ENCODE data around the gene SMYD5.

SMYD5 gene

DNA sequence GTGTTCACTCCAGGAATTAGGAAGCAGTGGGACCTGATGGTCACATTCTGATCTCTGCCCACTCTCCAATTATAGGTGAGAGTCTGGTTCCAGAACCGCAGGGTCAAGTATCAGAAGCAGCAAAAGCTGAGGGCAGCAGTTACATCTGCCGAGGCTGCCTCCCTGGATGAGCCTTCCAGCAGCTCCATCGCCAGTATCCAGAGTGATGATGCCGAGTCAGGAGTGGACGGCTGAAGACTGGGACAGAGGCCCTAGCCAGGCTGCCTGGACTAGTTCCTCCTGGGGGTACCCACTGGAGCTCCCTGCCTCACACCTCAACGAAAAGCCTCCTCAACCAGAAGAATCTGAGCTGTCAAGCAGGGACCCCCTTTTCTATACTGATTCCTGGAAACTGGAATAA is 3.3 kb upstream of the SMYD5 start:
- DNase-seq (ENCODE audit: extremely low read depth, low read depth) = no peak
- TF ChIP-seq, protein P1, sequence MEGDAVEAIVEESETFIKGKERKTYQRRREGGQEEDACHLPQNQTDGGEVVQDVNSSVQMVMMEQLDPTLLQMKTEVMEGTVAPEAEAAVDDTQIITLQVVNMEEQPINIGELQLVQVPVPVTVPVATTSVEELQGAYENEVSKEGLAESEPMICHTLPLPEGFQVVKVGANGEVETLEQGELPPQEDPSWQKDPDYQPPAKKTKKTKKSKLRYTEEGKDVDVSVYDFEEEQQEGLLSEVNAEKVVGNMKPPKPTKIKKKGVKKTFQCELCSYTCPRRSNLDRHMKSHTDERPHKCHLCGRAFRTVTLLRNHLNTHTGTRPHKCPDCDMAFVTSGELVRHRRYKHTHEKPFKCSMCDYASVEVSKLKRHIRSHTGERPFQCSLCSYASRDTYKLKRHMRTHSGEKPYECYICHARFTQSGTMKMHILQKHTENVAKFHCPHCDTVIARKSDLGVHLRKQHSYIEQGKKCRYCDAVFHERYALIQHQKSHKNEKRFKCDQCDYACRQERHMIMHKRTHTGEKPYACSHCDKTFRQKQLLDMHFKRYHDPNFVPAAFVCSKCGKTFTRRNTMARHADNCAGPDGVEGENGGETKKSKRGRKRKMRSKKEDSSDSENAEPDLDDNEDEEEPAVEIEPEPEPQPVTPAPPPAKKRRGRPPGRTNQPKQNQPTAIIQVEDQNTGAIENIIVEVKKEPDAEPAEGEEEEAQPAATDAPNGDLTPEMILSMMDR (IDR thresholded peaks at IDR 0.05; ENCODE audit: low read depth, low read length) = no peak

DNA sequence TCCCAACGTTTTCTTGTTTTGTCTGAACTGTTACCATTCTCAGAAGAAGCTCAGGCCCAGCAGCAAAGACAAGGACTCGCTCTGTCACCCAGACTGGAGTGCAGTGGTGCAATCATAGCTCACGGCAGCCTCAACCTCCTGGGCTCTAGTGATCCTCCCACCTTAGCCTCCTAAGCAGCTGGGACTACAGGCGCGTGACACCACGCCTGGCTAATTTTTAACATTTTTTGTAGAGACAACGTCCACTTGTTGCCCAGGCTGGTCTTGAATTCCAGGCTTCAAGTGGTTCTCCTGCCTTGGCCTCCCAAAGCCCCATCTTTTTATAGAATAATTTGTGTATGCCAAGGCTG is 2.0 kb upstream of the SMYD5 start:
- TF ChIP-seq, protein P1 (IDR thresholded peaks at IDR 0.05; ENCODE audit: low read depth, low read length) = no peak
- no peak for DNase-seq (ENCODE audit: extremely low read depth, low read depth)

DNA sequence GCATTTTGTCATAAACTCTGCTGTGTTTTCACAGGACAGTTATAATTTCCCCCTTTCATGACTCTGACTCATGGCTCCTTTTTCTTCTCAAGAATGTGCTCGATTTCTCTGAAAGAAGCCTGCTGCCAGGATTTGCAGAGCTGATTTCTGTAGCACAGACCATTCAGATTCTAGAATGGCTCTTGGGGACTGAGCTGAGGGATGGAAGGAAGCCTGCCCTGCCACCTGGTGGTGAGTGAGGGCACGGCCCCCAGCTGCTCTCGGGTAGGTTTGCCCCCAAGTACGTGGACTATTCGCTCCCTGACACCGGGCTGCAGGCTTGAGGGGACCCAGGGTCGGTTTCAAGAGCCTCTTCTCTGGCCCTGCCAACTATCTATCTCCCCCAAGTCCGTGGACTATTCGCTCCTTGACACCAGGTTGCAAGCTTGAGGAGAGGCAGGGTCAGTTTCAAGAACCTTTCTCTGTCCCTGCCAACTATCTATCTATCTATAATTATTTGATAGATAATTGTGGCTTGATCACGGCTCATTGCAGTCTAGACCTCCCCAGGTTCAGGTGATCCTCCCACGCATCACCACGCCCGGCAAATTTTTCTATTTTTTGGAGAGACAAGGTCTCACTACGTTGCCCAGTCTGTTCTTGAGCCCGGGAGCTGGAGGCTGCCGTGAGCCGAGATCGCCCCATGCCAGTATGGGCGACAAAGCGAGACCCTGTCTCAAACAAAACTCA is 1.4 kb upstream of the SMYD5 start:
- TF ChIP-seq, protein P1 (IDR thresholded peaks at IDR 0.05; ENCODE audit: low read depth, low read length) = peak; percentile 97
- DNase-seq (ENCODE audit: extremely low read depth, low read depth) = peak; percentile 38

DNA sequence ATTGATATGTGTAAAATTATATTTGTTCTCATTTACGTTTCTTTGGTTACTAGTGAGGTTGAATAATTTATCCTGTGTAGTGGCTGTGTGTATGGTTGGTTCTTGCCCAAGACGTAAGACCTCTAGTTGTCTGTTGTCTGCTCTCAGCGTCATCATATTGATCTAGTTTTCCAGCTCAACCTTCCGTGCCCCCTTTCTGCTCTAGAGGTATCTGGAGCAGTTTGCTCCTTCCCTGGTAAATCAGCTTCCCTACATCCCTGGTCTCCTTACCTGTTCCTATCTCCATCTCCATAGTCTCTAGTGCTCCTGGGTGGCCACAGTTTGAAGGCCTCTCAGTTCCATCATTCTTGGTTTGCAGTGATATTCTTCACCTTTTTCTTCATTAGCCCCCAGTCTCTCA is 1.2 kb downstream of the SMYD5 start:
- DNase-seq (ENCODE audit: extremely low read depth, low read depth) = no peak
- TF ChIP-seq, protein P1 (IDR thresholded peaks at IDR 0.05; ENCODE audit: low read depth, low read length) = no peak

DNA sequence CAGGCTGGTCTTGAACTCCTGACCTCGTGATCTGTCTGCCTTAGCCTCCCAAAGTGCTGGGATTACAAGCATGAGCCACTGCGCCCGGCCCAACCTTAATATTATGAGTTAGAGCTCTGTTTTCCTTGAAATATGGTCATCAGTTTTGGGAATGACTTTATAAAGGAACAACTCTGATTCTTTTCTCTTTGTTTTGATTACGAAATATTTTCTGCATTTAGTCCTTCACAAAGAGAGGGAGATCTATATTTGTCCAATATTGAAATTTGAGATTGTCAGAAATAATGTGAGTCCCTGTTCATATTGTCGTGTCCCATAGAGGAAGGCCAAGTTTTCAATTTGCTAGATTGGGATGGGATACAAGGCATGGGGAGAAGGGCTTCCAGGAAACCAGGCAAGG is 3.1 kb downstream of the SMYD5 start:
- DNase-seq (ENCODE audit: extremely low read depth, low read depth) = no peak
- TF ChIP-seq, protein P1 (IDR thresholded peaks at IDR 0.05; ENCODE audit: low read depth, low read length) = no peak

DNA sequence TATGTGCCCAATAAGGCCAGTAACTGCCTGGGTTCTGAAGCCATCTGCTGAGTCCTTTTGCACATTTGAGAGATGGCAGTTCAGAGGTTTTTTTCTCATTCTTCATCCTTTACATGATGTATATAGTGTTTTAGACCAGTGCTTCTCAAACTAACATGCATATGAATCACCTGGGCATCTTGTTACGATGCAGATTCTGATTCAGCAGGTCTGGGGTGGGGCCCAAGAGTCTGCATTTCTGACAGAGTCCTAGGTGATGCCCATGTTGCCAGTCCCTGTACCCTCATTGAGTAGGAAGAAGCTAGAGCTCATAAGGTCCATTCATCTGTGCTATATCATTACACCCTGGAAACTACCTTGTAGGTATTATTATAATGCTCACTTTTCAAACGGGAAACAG is 3.8 kb downstream of the SMYD5 start:
- no peak for DNase-seq (ENCODE audit: extremely low read depth, low read depth)

DNA sequence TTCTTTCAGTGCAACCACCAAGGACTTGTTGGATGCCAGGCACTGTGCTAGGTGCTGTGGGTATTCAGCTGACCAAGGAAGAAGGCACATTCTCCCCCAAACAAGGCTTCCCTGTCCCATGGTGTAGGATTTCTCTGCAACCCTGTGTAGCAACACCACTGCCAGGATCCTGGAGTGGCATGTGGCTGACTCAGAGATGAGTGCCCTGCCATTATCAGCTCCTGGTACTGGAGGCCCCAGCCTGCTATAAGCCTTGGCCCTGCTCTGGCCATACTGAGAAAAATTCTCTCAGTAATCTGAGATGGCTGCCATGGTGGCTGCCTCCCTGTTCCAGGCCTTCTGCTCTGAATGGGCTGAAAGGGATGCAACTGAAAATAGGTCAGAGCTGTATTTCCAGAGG is 4.3 kb downstream of the SMYD5 start:
- no peak for DNase-seq (ENCODE audit: extremely low read depth, low read depth)
- TF ChIP-seq, protein P1 (IDR thresholded peaks at IDR 0.05; ENCODE audit: low read depth, low read length) = no peak

More for the DNA sequence above, 3.8 kb downstream of the SMYD5 start:
- TF ChIP-seq, protein P1 (IDR thresholded peaks at IDR 0.05; ENCODE audit: low read depth, low read length) = no peak
